HG02763 (cell line): ENCODE results near the gene KIF5A.
"Not testable (repeated sequence)": the region's sequence is repeated elsewhere in the genome, so short reads cannot be mapped to it uniquely, and the experiment has no call there.

Experiments
- ATAC-seq: cut with Tn5 transposase; IDR thresholded peaks from one replicate; pipeline ENCODE4 v1.9.1; 2021; ENCODE audit warnings: mild to moderate bottlenecking, moderate library complexity; ENCODE audit not compliant: unreplicated experiment

Gene KIF5A

DNA sequence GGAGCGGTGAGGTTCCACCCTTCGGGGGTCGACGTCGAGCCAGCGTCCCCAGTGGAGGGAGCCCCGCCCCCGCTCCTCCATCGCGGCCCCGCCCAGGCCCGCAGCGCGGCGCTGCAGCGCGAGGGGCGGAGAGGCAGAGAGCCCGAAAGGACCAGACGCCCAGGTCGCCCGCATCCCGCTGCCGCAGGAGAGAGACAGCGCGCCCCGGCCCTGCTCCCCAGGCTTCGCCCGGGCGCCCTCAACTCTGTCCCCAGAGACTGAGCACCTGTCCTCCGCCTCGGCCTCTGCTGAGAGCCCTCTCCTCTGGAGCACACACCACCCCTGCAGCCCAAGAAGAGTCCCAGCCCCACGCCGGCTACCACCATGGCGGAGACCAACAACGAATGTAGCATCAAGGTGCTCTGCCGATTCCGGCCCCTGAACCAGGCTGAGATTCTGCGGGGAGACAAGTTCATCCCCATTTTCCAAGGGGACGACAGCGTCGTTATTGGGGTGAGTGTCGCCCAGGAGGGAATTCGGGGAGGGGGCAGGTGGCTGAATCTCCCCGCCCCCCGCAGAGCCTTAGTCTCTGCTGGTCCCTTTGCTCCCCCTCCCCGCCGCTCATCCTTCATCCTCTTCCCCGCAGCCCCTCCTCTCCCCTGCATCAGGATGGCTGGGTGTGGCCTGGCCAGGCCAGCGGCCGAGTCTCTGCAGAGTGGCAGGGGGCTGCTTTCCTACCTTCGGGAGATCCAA is at the start of gene KIF5A:
TSS of gene KIF5A (plus strand) at position 136 of the 732 bp plus-strand sequence. CDS start at position 364, 228 bp downstream.
- ATAC-seq: no peak

GRCh38 chr12:57500213-57500612 is 49.6 kb upstream of the KIF5A start:
- ATAC-seq: no peak

GRCh38 chr12:57502311-57502969 is 47.4 kb upstream of the KIF5A start:
- ATAC-seq: not testable (repeated sequence)

GRCh38 chr12:57506541-57506940 is 43.3 kb upstream of the KIF5A start:
- ATAC-seq: not testable (repeated sequence)

DNA sequence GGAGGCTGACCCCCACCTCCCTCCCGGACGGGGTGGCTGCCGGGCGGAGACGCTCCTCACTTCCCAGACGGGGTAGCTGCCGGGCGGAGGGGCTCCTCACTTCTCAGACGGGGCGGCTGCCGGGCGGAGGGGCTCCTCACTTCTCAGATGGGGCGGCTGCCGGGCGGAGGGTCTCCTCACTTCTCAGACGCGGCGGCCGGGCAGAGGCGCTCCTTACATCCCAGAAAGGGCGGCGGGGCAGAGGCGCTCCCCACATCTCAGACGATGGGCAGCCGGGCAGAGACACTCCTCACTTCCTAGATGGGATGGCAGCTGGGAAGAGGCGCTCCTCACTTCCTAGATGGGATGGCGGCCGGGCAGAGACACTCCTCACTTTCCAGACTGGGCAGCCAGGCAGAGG is 42.0 kb upstream of the KIF5A start:
- not testable (repeated sequence) for ATAC-seq

DNA sequence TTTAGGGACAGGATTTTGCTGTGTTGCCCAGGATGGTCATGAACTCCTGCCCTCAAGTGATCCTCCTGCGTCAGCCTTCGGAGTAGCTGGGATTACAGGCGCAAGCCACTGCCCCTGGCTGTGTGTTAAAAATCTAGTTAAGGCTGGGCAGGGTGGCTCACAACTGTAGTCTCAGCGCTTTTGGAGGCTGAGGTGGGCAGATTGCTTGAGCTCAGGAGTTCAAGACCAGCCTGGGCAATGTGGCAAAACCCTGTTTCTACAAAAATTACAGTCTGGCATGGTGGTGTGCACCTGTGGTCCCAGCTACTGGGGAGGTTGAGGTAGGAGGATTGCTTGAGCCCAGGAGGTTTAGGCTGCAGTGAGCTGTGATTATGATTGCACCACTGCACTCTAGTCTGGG is 38.7 kb upstream of the KIF5A start:
- no peak for ATAC-seq

DNA sequence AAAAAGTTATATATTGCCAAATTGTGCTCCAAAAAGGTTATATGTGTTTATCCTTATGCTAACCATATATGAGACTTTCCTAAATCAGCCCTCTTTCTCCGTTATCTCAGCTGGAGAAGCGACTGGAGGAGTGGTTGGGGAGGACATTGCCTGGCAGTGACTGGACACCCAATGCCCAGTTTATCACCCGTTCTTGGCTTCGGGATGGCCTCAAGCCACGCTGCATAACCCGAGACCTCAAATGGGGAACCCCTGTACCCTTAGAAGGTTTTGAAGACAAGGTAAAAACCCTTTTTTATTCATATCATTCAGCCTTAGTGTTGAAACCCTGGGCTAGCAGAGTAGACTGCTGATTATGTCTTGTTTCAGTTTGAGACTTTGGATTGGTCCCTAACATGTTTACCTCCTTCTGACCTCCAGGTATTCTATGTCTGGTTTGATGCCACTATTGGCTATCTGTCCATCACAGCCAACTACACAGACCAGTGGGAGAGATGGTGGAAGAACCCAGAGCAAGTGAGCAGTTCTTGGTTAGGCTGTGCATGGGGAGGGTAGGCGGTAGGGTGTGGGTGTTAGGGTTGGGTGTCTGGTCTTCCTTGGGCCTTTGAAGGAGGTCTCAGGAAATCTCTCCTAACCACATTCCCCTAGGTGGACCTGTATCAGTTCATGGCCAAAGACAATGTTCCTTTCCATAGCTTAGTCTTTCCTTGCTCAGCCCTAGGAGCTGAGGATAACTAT is 38.1 kb upstream of the KIF5A start:
- ATAC-seq: no peak

GRCh38 chr12:57512665-57513064 is 37.2 kb upstream of the KIF5A start:
- no peak for ATAC-seq

GRCh38 chr12:57513266-57513665 is 36.6 kb upstream of the KIF5A start:
- ATAC-seq: no peak

GRCh38 chr12:57513677-57514076 is 36.2 kb upstream of the KIF5A start:
- not testable (repeated sequence) for ATAC-seq

DNA sequence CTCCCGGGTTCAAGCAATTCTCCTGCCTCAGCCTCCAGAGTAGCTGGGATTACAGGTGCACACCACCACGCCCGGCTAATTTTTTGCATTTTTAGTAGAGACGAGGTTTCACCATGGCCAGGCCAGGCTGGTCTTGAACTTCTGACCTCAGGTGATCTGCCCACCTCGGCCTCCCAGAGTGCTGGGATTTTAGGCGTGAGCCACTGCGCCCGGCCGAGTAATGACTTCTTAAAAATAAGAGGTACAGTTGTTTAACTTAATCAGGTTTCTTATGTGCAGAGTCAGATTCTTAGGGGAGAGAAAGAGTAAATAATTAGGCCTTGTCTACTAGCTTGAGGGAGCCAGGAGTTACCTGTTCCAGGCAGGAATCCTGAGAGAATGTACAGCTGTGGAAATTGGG is 35.6 kb upstream of the KIF5A start:
- ATAC-seq: not testable (repeated sequence)

DNA sequence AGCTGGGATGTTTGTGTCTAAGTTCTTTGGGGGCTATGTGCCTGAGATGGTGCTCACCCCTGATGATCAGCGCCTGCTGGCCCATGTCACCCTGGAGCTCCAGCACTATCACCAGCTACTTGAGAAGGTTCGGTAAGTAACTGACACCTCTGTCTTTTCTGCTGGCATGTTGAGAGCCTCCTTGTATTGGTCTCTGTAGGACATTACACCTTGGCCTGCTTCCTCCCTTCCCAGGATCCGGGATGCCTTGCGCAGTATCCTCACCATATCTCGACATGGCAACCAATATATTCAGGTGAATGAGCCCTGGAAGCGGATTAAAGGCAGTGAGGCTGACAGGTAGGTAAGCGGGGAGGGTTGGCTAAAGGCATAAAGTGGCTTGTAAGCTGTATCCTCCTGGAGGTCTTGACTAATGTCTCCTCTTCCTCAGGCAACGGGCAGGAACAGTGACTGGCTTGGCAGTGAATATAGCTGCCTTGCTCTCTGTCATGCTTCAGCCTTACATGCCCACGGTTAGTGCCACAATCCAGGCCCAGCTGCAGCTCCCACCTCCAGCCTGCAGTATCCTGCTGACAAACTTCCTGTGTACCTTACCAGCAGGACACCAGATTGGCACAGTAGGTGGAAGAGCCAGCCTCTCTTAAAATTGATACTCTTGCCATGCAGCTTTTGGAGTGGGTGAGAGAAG is 35.0 kb upstream of the KIF5A start:
- ATAC-seq: no peak

DNA sequence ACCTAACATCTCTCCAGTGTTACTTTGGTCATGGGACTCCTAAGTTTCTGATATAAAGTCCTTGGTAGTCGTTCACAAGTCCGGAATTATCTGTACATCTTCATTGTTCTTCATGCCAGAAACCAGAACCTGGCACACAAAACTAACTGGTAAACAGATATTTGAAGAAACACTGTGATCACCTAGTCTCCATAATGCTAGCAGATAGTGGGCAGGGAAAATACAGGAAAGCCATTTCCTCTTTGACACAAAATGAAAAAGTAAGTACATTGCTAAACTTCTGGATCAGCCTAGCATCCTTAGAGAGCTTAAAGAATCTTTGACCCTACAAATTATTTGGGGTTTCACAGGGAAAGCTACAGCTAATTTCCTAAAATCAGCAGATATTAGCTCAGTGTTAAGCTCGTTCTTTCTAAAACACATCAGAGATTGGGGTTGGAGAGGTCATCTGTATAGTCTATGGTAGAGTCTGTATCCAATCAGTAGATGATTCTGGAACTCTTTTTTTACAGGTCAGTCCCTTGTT is 34.4 kb upstream of the KIF5A start:
- no peak for ATAC-seq

- ATAC-seq: no peak
These were observed 33.8 kb upstream of the KIF5A start for GRCh38 chr12:57515934-57516541.

DNA sequence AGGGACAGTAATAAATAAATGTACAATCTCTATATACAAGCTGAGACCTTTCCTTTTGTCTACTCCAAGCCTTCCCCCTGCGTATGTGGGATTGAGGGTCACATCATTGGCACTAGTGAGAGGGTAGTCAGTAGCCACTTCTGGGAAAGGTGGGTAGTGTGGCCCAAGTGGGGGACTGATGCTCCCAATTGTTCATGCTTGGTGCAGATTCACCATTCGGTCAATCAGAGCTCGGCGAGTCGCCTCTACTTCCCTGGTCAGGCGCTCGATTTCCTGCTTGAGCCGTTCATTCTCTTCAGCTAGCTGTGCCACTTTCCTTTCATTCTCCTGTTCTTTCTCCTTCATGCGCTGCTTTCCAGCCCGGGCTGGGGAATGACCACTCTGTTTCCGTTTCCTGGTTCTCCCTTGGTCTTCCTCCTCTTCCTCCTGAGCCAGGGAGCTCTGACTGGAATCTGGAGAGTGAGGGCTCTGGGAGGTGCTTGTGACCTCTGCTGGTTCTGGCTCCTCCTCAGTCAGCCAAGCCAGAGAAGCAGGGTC is 33.2 kb upstream of the KIF5A start:
- ATAC-seq: no peak

DNA sequence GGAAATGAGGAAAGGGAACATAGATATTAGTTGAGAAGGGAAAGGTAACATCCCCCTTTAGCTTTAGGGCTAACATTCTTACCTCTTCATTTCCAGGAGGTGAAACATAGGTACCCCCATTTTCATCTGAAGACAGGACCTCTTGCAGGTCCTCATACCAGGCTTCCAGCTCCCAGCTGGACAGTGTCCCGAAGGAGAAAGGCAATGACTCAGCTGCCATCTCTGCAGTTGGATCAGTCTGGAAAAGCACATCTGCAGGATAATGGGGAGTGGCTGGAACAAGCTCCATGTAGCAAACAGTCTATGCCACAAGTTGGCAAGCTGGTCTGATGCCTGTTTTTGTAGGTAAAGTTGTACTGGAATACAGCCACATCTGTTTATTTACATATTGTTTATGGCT is 32.7 kb upstream of the KIF5A start:
- no peak for ATAC-seq

GRCh38 chr12:57517718-57518117 is 32.1 kb upstream of the KIF5A start:
- ATAC-seq: not testable (repeated sequence)

GRCh38 chr12:57518176-57518919 is 31.5 kb upstream of the KIF5A start:
- no peak for ATAC-seq

GRCh38 chr12:57518920-57519795 is 30.7 kb upstream of the KIF5A start:
- ATAC-seq: no peak
